GM18498 (cell line): ENCODE measurements around the gene RALY.
"Not testable (repeated sequence)": the region's sequence is repeated elsewhere in the genome, so short reads cannot be mapped to it uniquely, and the experiment has no call there.

Experiments
- ATAC-seq: cut with Tn5 transposase; IDR thresholded peaks from one replicate; pipeline ENCODE4 v1.9.1; 2021; ENCODE audit warnings: mild to moderate bottlenecking, moderate library complexity; ENCODE audit not compliant: unreplicated experiment

Gene RALY

GRCh38 chr20:34132491-34132890 is 138.8 kb downstream of the RALY start:
- ATAC-seq: not testable (repeated sequence)

- not testable (repeated sequence) for ATAC-seq
Measured at GRCh38 chr20:34132943-34133342, 139.2 kb downstream of the RALY start.

- not testable (repeated sequence) for ATAC-seq
Measured at GRCh38 chr20:34133365-34133860, 139.7 kb downstream of the RALY start.
